GM18505 (cell line): Measurements from ENCODE around the gene CDKN2A.

ENCODE experiments used
- ATAC-seq: cut with Tn5 transposase; IDR thresholded peaks from one replicate; pipeline ENCODE4 v1.9.1; 2021; ENCODE audit not compliant: unreplicated experiment
- POLR2A ChIP-seq: IDR thresholded peaks from 4 replicates; pipeline ENCODE4 v1.6.1; 2011; ENCODE audit warnings: borderline replicate concordance; ENCODE audit not compliant: insufficient read depth, insufficient read length; ENCODE audit errors: extremely low read depth

Gene CDKN2A

GRCh38 chr9:21996858-21997257 lies 2.7 kb upstream of the CDKN2A start:
- no peak for ATAC-seq
- TF ChIP-seq POLR2A, result no peak

GRCh38 chr9:21996438-21996837 lies 2.2 kb upstream of the CDKN2A start:
- no peak for TF ChIP-seq POLR2A
- no peak for ATAC-seq

GRCh38 chr9:21995666-21996398 lies 1.6 kb upstream of the CDKN2A start:
- TF ChIP-seq POLR2A, result no peak
- ATAC-seq, result no peak

- TF ChIP-seq POLR2A, result peak; percentile 73
- peak; percentile 80 for ATAC-seq
These were observed 944 bp upstream of the CDKN2A start for GRCh38 chr9:21995006-21995665.

GRCh38 chr9:21994556-21995005 lies 389 bp upstream of the CDKN2A start, which contains the start of gene CDKN2B-AS1:
TSS of gene CDKN2B-AS1 (plus strand) at chr9:21994791.
- peak; percentile 44 for ATAC-seq
- no peak for TF ChIP-seq POLR2A

- ATAC-seq, result no peak
- TF ChIP-seq POLR2A, result no peak
These were observed 1.2 kb downstream of the CDKN2A start for GRCh38 chr9:21993007-21993406.

GRCh38 chr9:21991072-21991959 lies 2.9 kb downstream of the CDKN2A start:
- no peak for TF ChIP-seq POLR2A
- ATAC-seq, result no peak

- no peak for TF ChIP-seq POLR2A
- ATAC-seq, result no peak
These were observed 4.6 kb downstream of the CDKN2A start for GRCh38 chr9:21989440-21990189.

GRCh38 chr9:21988056-21988990 lies 5.9 kb downstream of the CDKN2A start:
- no peak for ATAC-seq
- no peak for TF ChIP-seq POLR2A

- no peak for TF ChIP-seq POLR2A
- ATAC-seq, result peak; percentile 53
These were observed 8.1 kb downstream of the CDKN2A start for GRCh38 chr9:21985964-21986667.

- TF ChIP-seq POLR2A, result no peak
- no peak for ATAC-seq
These were observed 10.1 kb downstream of the CDKN2A start for GRCh38 chr9:21984101-21984500.
